Adrenal gland (tissue), 12 donors: ENCODE data around the gene AKT3. TPM values are rescaled to one million over a fixed set of nuclear protein-coding genes. Genes with fewer than 3 reads are reported as not detected.

Experiments
- DNase-seq, 7 donors: peaks; one replicate each; pipeline ENCODE4 v3.0.0-alpha.2; 2019 to 2020
- H3K27ac ChIP-seq, 5 donors: fragments of 200-600 bp; sonication (generic) in 4 of 5; 1 replicate in 3 of 5; 2 replicates in 2 of 5; pipeline versions ENCODE4 v1.5.1 to v1.8.0; 2016 to 2020; ENCODE audit warnings: mild to moderate bottlenecking in 1 of 5
- H3K27me3 ChIP-seq: fragments of 200-600 bp; 2 replicates; pipeline ENCODE4 v1.8.0; 2021
- H3K36me3 ChIP-seq, 2 donors: fragments of 200-600 bp; replicated peaks in 1 of 2; 1 replicate in 1 of 2; 2 replicates in 1 of 2; pipeline versions ENCODE4 v1.5.1 to v1.8.0; 2018 to 2022
- H3K4me1 ChIP-seq, 2 donors: fragments of 200-600 bp; replicated peaks in 1 of 2; 1 replicate in 1 of 2; 2 replicates in 1 of 2; pipeline versions ENCODE4 v1.5.1 to v1.8.0; 2018 to 2021
- H3K4me3 ChIP-seq, 4 donors: fragments of 200-600 bp; sonication (generic) in 3 of 4; one replicate each; pipeline ENCODE4 v1.5.1; 2016 to 2018
- H3K9me3 ChIP-seq, 3 donors: fragments of 200-600 bp; sonication (generic) in 1 of 3; replicated peaks in 1 of 3; 1 replicate in 2 of 3; 2 replicates in 1 of 3; pipeline versions ENCODE4 v1.5.1 to v1.8.0; 2016 to 2021
- POLR2A ChIP-seq, 2 donors: fragments of 450-650 bp; IDR thresholded peaks; one replicate each; pipeline ENCODE4 v1.6.1; 2017; ENCODE audit warnings: antibody characterized with exemption in 2 of 2, mild to moderate bottlenecking in 2 of 2, moderate library complexity in 1 of 2
- WGBS, 4 donors: extraction: QIAGEN DNeasy Blood & Tissue Kit in 2 of 4; methylation state at CpG; one replicate each; pipeline versions ENCODE4 v1.1.5 to v1.1.7; 2013 to 2017; 5-methylcytosine and 5-hydroxymethylcytosine counted together
- intact Hi-C, 2 donors: fragments of 100-400 bp; cut with DNase I; formaldehyde crosslinking; loops; one replicate each; pipeline versions ENCODE4 v1.14.1 to v1.15.0; 2022 to 2023
- polyA plus RNA-seq, 3 donors: library from polyadenylated mRNA; stranded (reverse); fragments of 200-250 nt in 2 of 3; fragments of 350-450 nt in 1 of 3; fragmentation: Illumina TruSeq in 1 of 3; extraction: RNeasy Lipid Tissue Mini Kit (QIAGEN cat#74804) in 1 of 3; gene quantifications; one replicate each; pipeline ENCODE4 v1.2.3, GENCODE V29; 2013 to 2014
- total RNA-seq, 9 donors: library from RNA; depleted of rRNA in 4 of 9; stranded (reverse); fragments of >200 nt in 4 of 9; fragments of 120-200 nt in 1 of 9; fragmentation: NEBNext Ultra II Directional in 1 of 9; extraction: Animal tissue kit (Norgen Biotek cat#: 25700) in 1 of 9; gene quantifications; one replicate each; pipeline versions ENCODE4 v1.1.0 to v1.2.4, GENCODE V29; 2013 to 2023
- TF ChIP-seq, protein P1 (sequence below), 6 experiments: fragments of 450-650 bp in 4 of 6; fragments of 200-600 bp in 2 of 6; sonication (generic) in 1 of 6; IDR thresholded peaks; 1 replicate in 5 of 6; 2 replicates in 1 of 6; pipeline versions ENCODE4 v1.5.1 to v1.8.0; 2016 to 2021; ENCODE audit warnings: antibody characterized with exemption in 6 of 6, mild to moderate bottlenecking in 2 of 6, moderate library complexity in 1 of 6
- donor health status: healthy with polysubstance abuse.
- donor health status: Bipolar disorder and iron deficiency.
- donor health status: DM: yes; HTN: yes; CAD: no.
- donor health status: DM: no; HTN: no; CAD: no.
- donor health status: DM: no; HTN: no; CAD: no.
- donor health status: DM: yes; HTN: yes; CAD: no.

Gene AKT3
- total and polyA plus RNA-seq, 12 donors = 11.4 to 82.3 (median 32.4) TPM

GRCh38 chr1:243701872-243702271 lies 148.2 kb downstream of the AKT3 start:
- no peak overlapping the region for H3K27ac ChIP-seq
- intact Hi-C loops = no loop called here
- H3K36me3 ChIP-seq = no peaks in the 10 kb centered on the region
- H3K4me1 ChIP-seq = no peaks in the 10 kb centered on the region
- H3K9me3 ChIP-seq = no peaks in the 10 kb centered on the region
- no peak for TF ChIP-seq POLR2A (IDR thresholded peaks at IDR 0.05)
- TF ChIP-seq, protein P1, sequence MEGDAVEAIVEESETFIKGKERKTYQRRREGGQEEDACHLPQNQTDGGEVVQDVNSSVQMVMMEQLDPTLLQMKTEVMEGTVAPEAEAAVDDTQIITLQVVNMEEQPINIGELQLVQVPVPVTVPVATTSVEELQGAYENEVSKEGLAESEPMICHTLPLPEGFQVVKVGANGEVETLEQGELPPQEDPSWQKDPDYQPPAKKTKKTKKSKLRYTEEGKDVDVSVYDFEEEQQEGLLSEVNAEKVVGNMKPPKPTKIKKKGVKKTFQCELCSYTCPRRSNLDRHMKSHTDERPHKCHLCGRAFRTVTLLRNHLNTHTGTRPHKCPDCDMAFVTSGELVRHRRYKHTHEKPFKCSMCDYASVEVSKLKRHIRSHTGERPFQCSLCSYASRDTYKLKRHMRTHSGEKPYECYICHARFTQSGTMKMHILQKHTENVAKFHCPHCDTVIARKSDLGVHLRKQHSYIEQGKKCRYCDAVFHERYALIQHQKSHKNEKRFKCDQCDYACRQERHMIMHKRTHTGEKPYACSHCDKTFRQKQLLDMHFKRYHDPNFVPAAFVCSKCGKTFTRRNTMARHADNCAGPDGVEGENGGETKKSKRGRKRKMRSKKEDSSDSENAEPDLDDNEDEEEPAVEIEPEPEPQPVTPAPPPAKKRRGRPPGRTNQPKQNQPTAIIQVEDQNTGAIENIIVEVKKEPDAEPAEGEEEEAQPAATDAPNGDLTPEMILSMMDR (IDR thresholded peaks at IDR 0.05) = no peak
- no peaks in the 10 kb centered on the region for H3K27me3 ChIP-seq
- H3K4me3 ChIP-seq = no peak overlapping the region
- no peak for DNase-seq
- WGBS, 4 donors = 94 to 98% (median 97%) methylated on average over 3 of the region's 3 CpGs

- no peak for DNase-seq
- WGBS, 4 donors = 79 to 91% (median 85%) methylated on average over 1 of the region's 1 CpG
- Histone ChIP-seq H3K4me1 (no peaks in the 10 kb centered on the region), H3K36me3 (no peaks in the 10 kb centered on the region), H3K27ac (no peak overlapping the region), H3K4me3 (no peak overlapping the region), H3K9me3 (no peaks in the 10 kb centered on the region), H3K27me3 (no peaks in the 10 kb centered on the region)
- TF ChIP-seq POLR2A (IDR thresholded peaks at IDR 0.05) = no peak
- TF ChIP-seq, protein P1 (IDR thresholded peaks at IDR 0.05) = no peak
- intact Hi-C loops = no loop called here
These were observed 156.2 kb downstream of the AKT3 start for GRCh38 chr1:243693800-243694199.

GRCh38 chr1:243686159-243686558 lies 163.9 kb downstream of the AKT3 start:
- TF ChIP-seq POLR2A (IDR thresholded peaks at IDR 0.05) = no peak
- TF ChIP-seq, protein P1 (IDR thresholded peaks at IDR 0.05) = no peak
- H3K36me3 ChIP-seq = no peaks in the 10 kb centered on the region
- 80 to 100% (median 97%) methylated on average over 1 of the region's 1 CpG for WGBS, 4 donors
- H3K27ac ChIP-seq = no peak overlapping the region
- intact Hi-C loops = no loop called here
- no peak overlapping the region for H3K4me3 ChIP-seq
- H3K9me3 ChIP-seq = no peaks in the 10 kb centered on the region
- no peaks in the 10 kb centered on the region for H3K27me3 ChIP-seq
- DNase-seq = no peak
- no peaks in the 10 kb centered on the region for H3K4me1 ChIP-seq

- Histone ChIP-seq H3K4me3 (no peak overlapping the region), H3K9me3 (no peaks in the 10 kb centered on the region), H3K4me1 (no peaks in the 10 kb centered on the region), H3K36me3 (peaks cover 0 to 4% of the 10 kb centered on the region in 2 donors), H3K27me3 (no peaks in the 10 kb centered on the region), H3K27ac (no peak overlapping the region)
- DNase-seq = no peak
- intact Hi-C loops = no loop called here
- no peak for TF ChIP-seq POLR2A (IDR thresholded peaks at IDR 0.05)
- TF ChIP-seq, protein P1 (IDR thresholded peaks at IDR 0.05) = no peak
These were observed 169.2 kb downstream of the AKT3 start for GRCh38 chr1:243680860-243681259.
